Stomach (tissue), 9 donors: Measurements from ENCODE around the gene ATL1. TPM values are rescaled to one million over a fixed set of nuclear protein-coding genes. Genes with fewer than 3 reads are reported as not detected.

Experiments
- DNase-seq, 2 donors: peaks; one replicate each; pipeline versions ENCODE4 v3.0.0 to v3.0.0-alpha.2; 2013 to 2019
- H3K27ac ChIP-seq, 5 donors: fragments of 200-600 bp in 4 of 5; sonication (generic) in 4 of 5; one replicate each; pipeline ENCODE4 v1.5.1; 2013 to 2019; ENCODE audit warnings: mild to moderate bottlenecking in 1 of 5, moderate library complexity in 1 of 5
- H3K27me3 ChIP-seq, 3 donors: fragments of 200-600 bp; sonication (generic); one replicate each; pipeline ENCODE4 v1.5.1; 2017 to 2019; ENCODE audit warnings: mixed run types in 1 of 3
- H3K36me3 ChIP-seq, 4 donors: fragments of 200-600 bp; sonication (generic); 1 replicate in 3 of 4; 2 replicates in 1 of 4; pipeline ENCODE4 v1.5.1; 2016 to 2019
- H3K4me1 ChIP-seq, 4 donors: fragments of 200-600 bp; sonication (generic); one replicate each; pipeline ENCODE4 v1.5.1; 2016 to 2019
- H3K4me3 ChIP-seq, 4 donors: fragments of 200-600 bp; sonication (generic) in 3 of 4; one replicate each; pipeline ENCODE4 v1.5.1; 2016 to 2019; ENCODE audit warnings: mild to moderate bottlenecking in 1 of 4
- H3K9me3 ChIP-seq, 4 donors: fragments of 200-600 bp; sonication (generic); one replicate each; pipeline ENCODE4 v1.5.1; 2016 to 2019
- EP300 ChIP-seq: sonication (generic); formaldehyde crosslinking; IDR thresholded peaks from one replicate; pipeline ENCODE4 v1.6.1; 2017; ENCODE audit warnings: antibody characterized with exemption
- POLR2A ChIP-seq, 4 donors: fragments of 450-650 bp; IDR thresholded peaks; one replicate each; pipeline ENCODE4 v1.6.1; 2016; ENCODE audit warnings: antibody characterized with exemption in 4 of 4, control low read depth in 2 of 4, mild to moderate bottlenecking in 1 of 4, moderate library complexity in 1 of 4
- POLR2AphosphoS5 ChIP-seq, 3 donors: sonication (generic); formaldehyde crosslinking; IDR thresholded peaks; one replicate each; pipeline ENCODE4 v1.6.1; 2016; ENCODE audit warnings: antibody characterized with exemption in 3 of 3
- WGBS, 5 donors: extraction: QIAGEN DNeasy Blood & Tissue Kit in 3 of 5; methylation state at CpG; one replicate each; pipeline versions ENCODE4 v1.1.5 to v1.1.7; 2013 to 2018; 5-methylcytosine and 5-hydroxymethylcytosine counted together
- intact Hi-C: fragments of 100-400 bp; cut with DNase I; formaldehyde crosslinking; loops from one replicate; pipeline ENCODE4 v1.15.1; 2023; ENCODE audit warnings: low total_unique reads
- polyA plus RNA-seq, 3 donors: library from polyadenylated mRNA; stranded (reverse); fragments of 200-250 nt; gene quantifications; one replicate each; pipeline ENCODE4 v1.2.3, GENCODE V29; 2013
- total RNA-seq, 5 donors: library from RNA; depleted of rRNA; stranded (reverse); fragments of >200 nt; gene quantifications; one replicate each; pipeline versions ENCODE4 v1.1.0 to v1.2.3, GENCODE V29; 2014 to 2016
- TF ChIP-seq, protein P1 (sequence below), 7 experiments: fragments of 450-650 bp in 4 of 7; fragments of 200-600 bp in 3 of 7; sonication (generic) in 3 of 7; IDR thresholded peaks; one replicate each; pipeline ENCODE4 v1.5.1; 2016 to 2019; ENCODE audit warnings: antibody characterized with exemption in 7 of 7, control low read depth in 2 of 7, mild to moderate bottlenecking in 1 of 7
- donor health status: healthy with polysubstance abuse.
- donor health status: Bipolar disorder and iron deficiency.
- donor health status: healthy.

The ATL1 gene
- total and polyA plus RNA-seq, 8 donors, result 0.58 to 10.1 (median 2.2) TPM

DNA sequence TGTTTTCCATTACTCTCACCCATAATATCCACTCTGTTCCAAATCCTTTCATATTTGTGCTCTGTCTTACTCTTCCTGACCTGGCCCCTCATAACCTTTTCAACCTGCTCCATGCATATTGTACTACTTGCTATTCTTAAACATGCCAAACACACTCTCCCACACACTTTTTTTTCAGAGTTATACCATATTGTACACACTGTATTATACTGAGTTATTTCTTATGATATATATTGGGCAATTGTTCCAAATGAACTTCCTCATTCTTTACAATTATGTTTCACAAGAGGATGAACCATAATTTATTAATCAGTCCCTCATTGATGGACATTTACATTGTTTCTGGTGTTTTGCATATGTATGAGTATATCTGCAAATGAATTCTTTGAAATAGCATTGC, 18.5 kb downstream of the ATL1 start:
- no peak overlapping the region for H3K4me3 ChIP-seq
- no peaks in the 10 kb centered on the region for H3K27me3 ChIP-seq
- intact Hi-C loops, result no loop called here
- no peak for DNase-seq
- H3K36me3 ChIP-seq, result no peaks in the 10 kb centered on the region
- H3K27ac ChIP-seq, result no peak overlapping the region
- no peak for TF ChIP-seq EP300
- no peak for TF ChIP-seq POLR2A (IDR thresholded peaks at IDR 0.05)
- TF ChIP-seq POLR2AphosphoS5 (IDR thresholded peaks at IDR 0.05), result no peak
- TF ChIP-seq, protein P1, sequence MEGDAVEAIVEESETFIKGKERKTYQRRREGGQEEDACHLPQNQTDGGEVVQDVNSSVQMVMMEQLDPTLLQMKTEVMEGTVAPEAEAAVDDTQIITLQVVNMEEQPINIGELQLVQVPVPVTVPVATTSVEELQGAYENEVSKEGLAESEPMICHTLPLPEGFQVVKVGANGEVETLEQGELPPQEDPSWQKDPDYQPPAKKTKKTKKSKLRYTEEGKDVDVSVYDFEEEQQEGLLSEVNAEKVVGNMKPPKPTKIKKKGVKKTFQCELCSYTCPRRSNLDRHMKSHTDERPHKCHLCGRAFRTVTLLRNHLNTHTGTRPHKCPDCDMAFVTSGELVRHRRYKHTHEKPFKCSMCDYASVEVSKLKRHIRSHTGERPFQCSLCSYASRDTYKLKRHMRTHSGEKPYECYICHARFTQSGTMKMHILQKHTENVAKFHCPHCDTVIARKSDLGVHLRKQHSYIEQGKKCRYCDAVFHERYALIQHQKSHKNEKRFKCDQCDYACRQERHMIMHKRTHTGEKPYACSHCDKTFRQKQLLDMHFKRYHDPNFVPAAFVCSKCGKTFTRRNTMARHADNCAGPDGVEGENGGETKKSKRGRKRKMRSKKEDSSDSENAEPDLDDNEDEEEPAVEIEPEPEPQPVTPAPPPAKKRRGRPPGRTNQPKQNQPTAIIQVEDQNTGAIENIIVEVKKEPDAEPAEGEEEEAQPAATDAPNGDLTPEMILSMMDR (IDR thresholded peaks at IDR 0.05), result no peak
- no peaks in the 10 kb centered on the region for H3K9me3 ChIP-seq
- H3K4me1 ChIP-seq, result peaks cover 0 to 5% (median 0%) of the 10 kb centered on the region in 4 donors

DNA sequence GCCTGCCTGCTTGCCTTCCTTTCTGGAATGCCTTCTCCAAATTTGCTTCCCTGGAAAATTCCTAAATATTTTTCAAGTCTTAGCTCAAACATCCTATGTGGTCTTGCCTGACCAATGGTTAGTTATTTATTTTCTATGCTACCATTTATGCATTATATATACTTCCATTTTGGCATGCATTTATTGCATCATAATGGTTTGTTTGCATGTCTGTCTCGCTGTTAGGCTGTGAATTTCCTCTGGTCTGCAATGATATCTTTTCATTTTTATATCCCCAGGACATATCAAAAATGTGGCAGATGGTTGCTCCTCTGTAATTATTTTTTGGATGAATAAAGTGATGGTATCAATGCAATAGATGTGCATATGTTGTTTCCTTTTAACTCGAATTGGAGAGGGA, 30.5 kb downstream of the ATL1 start:
- no peaks in the 10 kb centered on the region for H3K4me1 ChIP-seq
- TF ChIP-seq POLR2A (IDR thresholded peaks at IDR 0.05) (no peak), POLR2AphosphoS5 (IDR thresholded peaks at IDR 0.05) (no peak), EP300 (no peak)
- TF ChIP-seq, protein P1 (IDR thresholded peaks at IDR 0.05), result no peak
- no peak overlapping the region for H3K27ac ChIP-seq
- H3K27me3 ChIP-seq, result no peaks in the 10 kb centered on the region
- intact Hi-C loops, result no loop called here
- H3K9me3 ChIP-seq, result no peaks in the 10 kb centered on the region
- H3K36me3 ChIP-seq, result peaks cover 0 to 15% (median 10%) of the 10 kb centered on the region in 4 donors
- no peak for DNase-seq
- WGBS, 5 donors, result 78 to 92% (median 84%) methylated on average over 2 of the region's 2 CpGs
- no peak overlapping the region for H3K4me3 ChIP-seq

DNA sequence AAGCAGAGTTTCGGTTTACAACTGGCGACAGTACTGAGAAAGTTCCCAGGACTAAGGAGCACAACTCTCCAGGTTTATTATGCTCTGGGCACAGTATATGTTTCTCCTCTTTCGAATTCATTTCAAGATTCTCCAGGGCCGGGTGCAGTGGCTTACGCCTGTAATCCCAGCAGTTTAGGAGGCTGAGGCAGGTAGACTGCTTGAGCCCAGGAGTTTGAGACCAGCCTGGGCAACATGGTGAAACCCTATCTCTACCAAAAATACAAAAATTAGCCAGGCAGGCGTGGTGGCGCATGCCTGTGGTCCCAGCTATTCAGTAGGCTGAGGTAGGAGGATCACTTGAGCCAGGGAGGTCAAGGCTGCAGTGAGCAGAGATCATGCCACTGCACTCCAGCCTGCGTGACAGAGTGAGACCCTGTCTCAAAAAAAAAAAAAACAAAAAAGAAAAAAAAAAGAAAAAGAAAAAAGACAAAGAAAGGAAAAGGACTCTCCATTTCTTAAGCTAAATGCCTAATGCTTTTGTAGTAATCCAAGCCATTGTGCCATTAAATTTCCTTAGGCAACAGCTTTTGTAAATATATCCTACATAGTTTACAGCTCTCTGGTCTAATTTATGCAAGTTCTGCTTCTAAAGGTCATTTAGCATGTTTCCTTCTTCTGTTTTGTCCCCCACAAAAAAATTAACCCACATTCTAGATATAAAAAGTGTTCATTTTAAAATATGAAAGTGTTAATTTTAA, 34.8 kb downstream of the ATL1 start:
- 89 to 97% (median 94%) methylated on average over 8 of the region's 8 CpGs for WGBS, 5 donors
- peaks cover 0 to 3% (median under 1%) of the 10 kb centered on the region in 4 donors for H3K4me1 ChIP-seq
- H3K27ac ChIP-seq, result no peak overlapping the region
- DNase-seq, result no peak
- peaks cover 0 to 15% (median 10%) of the 10 kb centered on the region in 4 donors for H3K36me3 ChIP-seq
- intact Hi-C loops, result no loop called here
- H3K27me3 ChIP-seq, result no peaks in the 10 kb centered on the region
- no peak for TF ChIP-seq EP300
- TF ChIP-seq POLR2AphosphoS5 (IDR thresholded peaks at IDR 0.05), result no peak
- no peak for TF ChIP-seq POLR2A (IDR thresholded peaks at IDR 0.05)
- TF ChIP-seq, protein P1 (IDR thresholded peaks at IDR 0.05), result no peak
- H3K9me3 ChIP-seq, result no peaks in the 10 kb centered on the region
- H3K4me3 ChIP-seq, result no peak overlapping the region

DNA sequence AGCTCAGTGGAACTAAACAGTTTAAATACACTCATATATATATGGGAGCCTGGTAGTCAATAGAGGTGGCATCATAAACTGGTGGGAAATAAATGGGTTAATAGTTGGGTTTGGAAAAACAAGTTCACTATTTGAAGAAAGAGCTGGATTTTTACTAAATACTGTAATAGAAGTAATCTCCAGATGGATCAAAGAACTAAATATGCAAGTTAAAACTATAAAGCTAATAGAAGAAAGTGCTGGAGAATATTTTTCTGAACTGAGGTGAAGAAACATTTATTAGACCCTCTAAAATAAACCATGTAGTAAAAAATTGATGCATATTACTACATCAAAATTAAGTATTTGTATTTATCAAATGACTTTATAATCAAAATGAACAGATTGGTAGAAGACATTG, 38.8 kb downstream of the ATL1 start:
- Histone ChIP-seq H3K36me3 (peaks cover 0 to 11% (median 10%) of the 10 kb centered on the region in 4 donors), H3K9me3 (no peaks in the 10 kb centered on the region), H3K4me3 (no peak overlapping the region), H3K27ac (no peak overlapping the region), H3K4me1 (peaks cover 0 to 12% (median 8%) of the 10 kb centered on the region in 4 donors), H3K27me3 (no peaks in the 10 kb centered on the region)
- DNase-seq, result no peak
- TF ChIP-seq, protein P1 (IDR thresholded peaks at IDR 0.05), result no peak
- TF ChIP-seq POLR2AphosphoS5 (IDR thresholded peaks at IDR 0.05), result no peak
- no peak for TF ChIP-seq EP300
- TF ChIP-seq POLR2A (IDR thresholded peaks at IDR 0.05), result no peak
- intact Hi-C loops, result no loop called here
